Upper lobe of left lung (tissue), 4 donors: ENCODE results near the gene CHST6.
"Not testable (repeated sequence)": the region's sequence is repeated elsewhere in the genome, so short reads cannot be mapped to it uniquely, and the experiment has no call there.

ENCODE experiments used
- POLR2A ChIP-seq, 4 donors: fragments of 450-650 bp; IDR thresholded peaks; one replicate each; pipeline ENCODE4 v1.5.1; 2016 to 2017; ENCODE audit warnings: antibody characterized with exemption in 4 of 4, mild to moderate bottlenecking in 2 of 4
- TF ChIP-seq, protein P1 (sequence below), 6 experiments: fragments of 450-650 bp in 4 of 6; fragments of 200-600 bp in 2 of 6; sonication (generic) in 2 of 6; IDR thresholded peaks; one replicate each; pipeline ENCODE4 v1.5.1; 2016 to 2019; ENCODE audit warnings: antibody characterized with exemption in 6 of 6

DNA sequence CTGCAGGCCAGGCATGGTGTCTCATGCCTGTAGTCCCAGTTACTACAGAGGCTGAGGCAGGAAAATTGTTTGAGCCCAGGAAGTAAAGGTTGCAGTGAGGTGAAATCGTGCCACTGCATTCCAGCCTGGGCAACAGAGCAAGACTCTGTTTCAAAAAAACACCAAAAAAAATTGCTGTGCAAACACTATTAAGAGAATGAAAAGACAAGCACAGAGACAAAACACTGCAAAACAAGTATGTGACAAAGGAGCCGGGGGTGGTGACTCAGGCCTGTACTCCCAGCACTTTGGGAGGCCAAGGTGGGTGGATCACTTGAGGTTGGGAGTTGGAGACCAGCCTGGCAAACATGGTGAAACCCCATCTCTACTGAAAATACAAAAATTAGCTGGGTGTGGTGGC lies 68.7 kb downstream of the CHST6 start:
- TF ChIP-seq, protein P1, sequence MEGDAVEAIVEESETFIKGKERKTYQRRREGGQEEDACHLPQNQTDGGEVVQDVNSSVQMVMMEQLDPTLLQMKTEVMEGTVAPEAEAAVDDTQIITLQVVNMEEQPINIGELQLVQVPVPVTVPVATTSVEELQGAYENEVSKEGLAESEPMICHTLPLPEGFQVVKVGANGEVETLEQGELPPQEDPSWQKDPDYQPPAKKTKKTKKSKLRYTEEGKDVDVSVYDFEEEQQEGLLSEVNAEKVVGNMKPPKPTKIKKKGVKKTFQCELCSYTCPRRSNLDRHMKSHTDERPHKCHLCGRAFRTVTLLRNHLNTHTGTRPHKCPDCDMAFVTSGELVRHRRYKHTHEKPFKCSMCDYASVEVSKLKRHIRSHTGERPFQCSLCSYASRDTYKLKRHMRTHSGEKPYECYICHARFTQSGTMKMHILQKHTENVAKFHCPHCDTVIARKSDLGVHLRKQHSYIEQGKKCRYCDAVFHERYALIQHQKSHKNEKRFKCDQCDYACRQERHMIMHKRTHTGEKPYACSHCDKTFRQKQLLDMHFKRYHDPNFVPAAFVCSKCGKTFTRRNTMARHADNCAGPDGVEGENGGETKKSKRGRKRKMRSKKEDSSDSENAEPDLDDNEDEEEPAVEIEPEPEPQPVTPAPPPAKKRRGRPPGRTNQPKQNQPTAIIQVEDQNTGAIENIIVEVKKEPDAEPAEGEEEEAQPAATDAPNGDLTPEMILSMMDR (IDR thresholded peaks at IDR 0.05), result not testable (repeated sequence)
- not testable (repeated sequence) for TF ChIP-seq POLR2A (IDR thresholded peaks at IDR 0.05)
